GM21619 (cell line): Measurements from ENCODE around the gene ATP11A.
"Not testable (repeated sequence)": the region's sequence is repeated elsewhere in the genome, so short reads cannot be mapped to it uniquely, and the experiment has no call there.

ENCODE experiments used
- ATAC-seq: cut with Tn5 transposase; IDR thresholded peaks from one replicate; pipeline ENCODE4 v1.9.1; 2021; ENCODE audit not compliant: unreplicated experiment

Gene ATP11A

DNA sequence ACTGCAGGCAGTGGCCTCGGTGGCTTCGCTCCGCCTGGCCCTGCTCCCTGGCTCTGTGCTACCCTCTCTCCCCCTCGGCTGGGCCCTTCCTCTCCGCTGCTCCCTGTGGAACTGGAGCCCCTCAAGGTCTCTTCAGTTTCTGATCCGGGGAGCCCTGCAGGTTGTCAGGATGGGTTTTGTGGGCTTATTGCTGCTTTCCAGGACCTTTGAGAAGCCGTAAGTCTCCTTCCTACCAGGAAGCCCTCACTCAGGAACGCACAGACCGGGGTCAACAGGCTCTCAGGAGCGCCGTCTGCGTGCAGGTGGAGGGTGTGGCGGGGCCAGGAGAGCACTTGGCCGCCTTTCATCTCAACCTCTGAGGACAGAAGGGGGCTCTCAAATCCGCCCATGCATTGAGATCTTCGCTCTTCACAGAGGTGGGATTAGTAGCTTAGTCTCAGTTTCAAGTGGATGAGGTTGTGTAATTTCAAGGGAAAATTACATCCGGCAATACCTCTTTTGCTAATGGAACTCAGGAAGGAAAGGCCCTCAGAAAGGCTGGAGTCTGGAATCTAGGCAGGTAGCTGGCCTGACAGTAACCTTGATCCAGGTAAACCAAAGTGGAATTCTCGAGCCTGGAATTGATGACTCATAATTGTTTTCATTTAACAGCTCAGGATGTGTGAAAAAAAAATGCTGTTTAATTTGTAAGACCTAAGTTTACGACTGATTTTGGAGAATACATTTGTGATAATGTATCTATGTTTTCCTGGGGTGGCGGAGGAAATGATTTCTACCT is 102.0 kb downstream of the ATP11A start:
- no peak for ATAC-seq

DNA sequence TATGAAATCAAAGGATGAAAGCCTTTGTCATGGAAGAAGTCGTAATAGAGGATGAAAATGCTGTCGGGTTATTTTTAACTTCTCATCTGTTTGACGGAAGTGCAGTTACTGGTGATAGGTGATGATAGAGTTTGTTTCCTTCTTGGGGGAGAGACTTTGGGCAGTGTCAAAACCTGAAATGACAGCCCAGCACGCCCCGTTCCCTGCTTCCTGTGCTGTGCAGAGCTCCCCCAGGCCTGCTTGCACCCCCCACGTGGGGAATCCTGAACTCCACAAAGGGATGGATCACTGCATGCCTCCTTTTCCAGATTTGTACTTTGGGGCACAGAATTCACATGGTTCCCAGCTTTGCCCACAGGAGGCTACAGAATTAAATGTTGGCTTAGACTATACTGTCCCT is 102.7 kb downstream of the ATP11A start:
- ATAC-seq, result no peak

DNA sequence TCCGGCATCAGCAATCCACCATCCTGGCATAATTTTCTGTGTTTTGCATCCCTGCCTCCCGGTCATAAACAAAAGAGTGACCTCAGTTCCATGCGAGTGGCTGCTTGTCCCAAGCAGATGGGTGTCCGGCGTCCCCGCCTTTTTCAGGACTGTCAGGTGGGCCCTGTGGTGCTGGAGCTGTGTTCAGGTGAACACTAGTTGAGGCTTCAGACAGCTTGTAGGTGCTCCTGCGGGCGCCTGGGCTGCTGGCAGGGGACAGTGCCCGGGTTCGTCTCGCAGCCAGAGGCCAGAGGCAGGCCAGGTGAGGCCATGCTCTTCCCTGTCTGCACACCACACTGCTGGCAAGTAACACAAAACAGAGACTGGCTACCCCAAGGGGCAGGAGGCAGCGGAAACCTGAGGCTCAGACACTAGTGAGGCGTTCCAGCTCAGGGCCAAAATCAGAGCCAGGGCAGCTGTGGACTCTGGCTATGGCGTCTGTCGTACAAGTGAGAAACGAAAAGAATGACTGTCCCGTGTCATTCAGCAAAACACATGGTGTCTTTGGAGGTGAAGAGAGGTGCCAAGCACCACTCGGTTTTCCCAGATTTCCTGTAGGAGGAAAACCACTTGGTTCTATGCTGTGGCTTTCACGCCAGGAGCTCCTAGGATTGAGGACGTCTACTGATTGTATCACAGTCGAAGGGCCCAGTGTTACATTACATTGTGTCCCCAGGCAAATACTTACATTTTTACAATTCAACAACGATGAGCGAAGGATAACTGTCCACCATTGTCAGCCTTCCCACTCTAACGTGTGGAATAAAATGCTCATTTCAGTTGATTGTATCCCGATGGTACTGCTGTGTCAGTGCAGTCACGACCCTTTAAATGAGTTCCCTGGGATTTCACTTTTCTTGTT is 104.0 kb downstream of the ATP11A start:
- ATAC-seq, result no peak

DNA sequence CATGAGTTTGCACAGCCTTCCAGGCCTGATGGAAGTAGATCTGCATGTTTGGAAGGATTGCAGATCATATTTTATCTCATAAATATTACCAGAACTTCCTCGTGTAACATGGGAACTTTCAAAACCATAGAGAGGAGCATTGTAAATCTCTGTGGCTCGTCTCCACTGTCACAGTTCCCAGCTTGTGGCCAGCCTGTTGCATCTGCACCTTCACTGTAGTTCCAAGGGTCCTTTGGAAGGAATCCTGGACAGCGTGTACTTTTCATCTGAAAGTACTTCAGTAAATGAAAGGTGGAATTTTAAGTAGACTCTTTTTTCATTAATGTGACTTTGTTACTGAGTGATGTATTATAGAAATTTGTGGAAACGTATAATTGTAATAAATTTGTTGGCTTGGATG is 105.4 kb downstream of the ATP11A start:
- ATAC-seq, result no peak

GRCh38 chr13:112796190-112796915 is 106.5 kb downstream of the ATP11A start:
- ATAC-seq, result no peak

DNA sequence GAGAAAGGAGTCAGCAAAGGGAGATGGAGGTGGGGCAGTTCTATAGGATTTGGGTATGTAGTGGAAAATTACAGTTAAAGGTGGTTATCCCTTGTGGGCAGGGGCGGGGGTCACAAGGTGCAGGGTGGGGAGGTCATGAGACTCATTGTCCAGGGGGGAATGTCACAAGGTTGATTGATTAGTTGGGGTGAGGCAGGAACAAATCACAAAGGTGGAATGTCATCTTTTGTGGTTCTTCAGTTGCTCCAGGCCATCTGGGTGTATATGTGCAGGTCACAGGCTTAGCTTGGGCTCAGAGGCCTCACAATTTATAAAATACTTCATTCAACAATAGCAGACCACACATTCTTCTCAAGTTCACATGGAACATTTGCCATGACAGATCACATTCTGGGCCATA is 109.6 kb downstream of the ATP11A start:
- ATAC-seq, result no peak

GRCh38 chr13:112800057-112800456 is 110.2 kb downstream of the ATP11A start:
- no peak for ATAC-seq

- ATAC-seq, result not testable (repeated sequence)
These were observed 111.0 kb downstream of the ATP11A start for GRCh38 chr13:112800807-112801206.

- ATAC-seq, result peak; percentile 41
These were observed 113.0 kb downstream of the ATP11A start for GRCh38 chr13:112802802-112803195.

DNA sequence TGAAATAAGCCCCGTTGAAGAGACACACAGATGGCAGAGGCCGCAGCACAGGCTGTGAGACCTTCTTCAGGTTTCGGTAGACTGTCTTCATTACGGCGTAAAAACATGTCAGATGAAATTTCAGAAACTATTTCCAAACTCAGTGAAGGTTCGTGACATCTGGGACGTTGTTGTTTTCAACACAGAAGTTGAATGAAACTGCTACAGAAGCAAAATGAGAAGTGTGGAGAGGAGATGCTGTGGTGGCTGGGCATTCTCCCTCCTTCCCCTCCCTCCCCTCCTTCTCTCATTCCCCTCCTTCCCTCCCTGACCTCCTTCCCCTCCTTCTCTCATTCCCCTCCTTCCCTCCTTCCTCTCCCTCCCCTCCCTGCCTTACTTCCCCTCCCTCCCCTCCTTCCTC is 113.6 kb downstream of the ATP11A start:
- ATAC-seq, result peak; percentile 53

GRCh38 chr13:112804374-112804773 is 114.5 kb downstream of the ATP11A start:
- ATAC-seq, result no peak

GRCh38 chr13:112806739-112807652 is 117.2 kb downstream of the ATP11A start:
- no peak for ATAC-seq

- ATAC-seq, result no peak
These were observed 118.0 kb downstream of the ATP11A start for GRCh38 chr13:112807653-112808376.

DNA sequence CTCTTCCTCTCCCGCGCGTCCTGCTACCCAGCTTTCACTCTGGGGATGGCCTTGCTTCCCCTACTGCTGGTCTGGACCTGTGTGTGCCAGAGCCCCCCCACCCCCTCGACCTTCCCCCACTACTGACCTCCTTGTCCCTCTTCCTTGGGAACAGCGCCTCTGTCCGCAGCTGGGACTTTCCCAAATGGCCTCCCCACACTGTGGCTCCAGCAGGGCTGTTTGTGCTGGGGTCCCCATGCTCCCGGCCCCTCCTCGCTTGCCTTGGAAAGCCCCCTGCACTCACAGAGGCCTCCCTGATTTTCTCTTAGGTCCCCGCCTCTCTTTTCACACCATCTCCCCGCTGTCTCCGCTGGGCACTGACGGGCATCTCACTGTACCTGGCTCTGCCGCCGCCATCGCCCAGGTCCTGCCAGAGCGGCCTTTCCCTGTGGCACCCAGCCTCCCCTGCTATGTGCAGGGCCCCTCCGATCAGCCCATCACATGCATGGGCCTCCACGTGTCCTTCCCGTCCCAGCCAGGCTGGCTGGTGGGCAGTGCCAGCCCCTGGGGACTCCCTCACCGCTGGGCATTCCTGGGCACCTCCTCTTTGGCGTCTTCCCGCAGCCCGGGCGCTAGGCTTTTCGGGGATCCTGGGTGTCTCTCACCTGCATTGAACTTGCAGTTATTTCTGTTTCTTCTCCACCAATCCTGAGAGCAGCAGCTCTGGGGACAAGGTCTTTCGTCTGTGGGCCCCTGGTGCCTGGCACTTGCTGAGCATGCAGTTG is 118.7 kb downstream of the ATP11A start:
- ATAC-seq, result no peak

GRCh38 chr13:112809332-112810315 is 119.8 kb downstream of the ATP11A start:
- ATAC-seq, result no peak

DNA sequence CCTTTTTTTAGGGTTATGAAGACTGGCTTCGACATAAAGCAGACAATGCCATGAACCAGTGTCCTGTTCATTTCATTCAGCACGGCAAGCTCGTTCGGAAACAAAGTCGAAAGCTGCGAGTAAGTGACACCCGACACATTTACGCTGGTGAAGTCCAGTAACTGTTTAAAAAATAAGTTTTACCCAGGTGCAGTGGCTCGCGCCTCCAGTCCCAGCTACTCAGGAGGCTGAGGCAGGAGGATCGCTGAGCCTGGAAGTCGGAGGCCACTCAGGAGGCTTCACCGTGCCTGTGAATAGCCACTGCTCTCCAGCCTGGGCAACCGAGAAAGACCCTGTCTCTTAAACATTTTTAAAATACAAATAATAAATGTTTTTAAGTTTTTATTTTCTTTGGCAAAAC is 120.8 kb downstream of the ATP11A start:
- ATAC-seq, result no peak

- no peak for ATAC-seq
These were observed 122.6 kb downstream of the ATP11A start for GRCh38 chr13:112812306-112813055.
